ELF-1 (cell line): ENCODE results near the gene CABLES1.
A peak's percentile ranks its signal among the peaks of the same experiment; 100 is the strongest.
"Not testable (repeated sequence)": the region's sequence is repeated elsewhere in the genome, so short reads cannot be mapped to it uniquely, and the experiment has no call there.

ENCODE experiments used
- DNase-seq: peaks from one replicate; pipeline ENCODE4 v3.0.0-alpha.2; 2016; ENCODE audit warnings: low read depth, low spot score

The CABLES1 gene

DNA sequence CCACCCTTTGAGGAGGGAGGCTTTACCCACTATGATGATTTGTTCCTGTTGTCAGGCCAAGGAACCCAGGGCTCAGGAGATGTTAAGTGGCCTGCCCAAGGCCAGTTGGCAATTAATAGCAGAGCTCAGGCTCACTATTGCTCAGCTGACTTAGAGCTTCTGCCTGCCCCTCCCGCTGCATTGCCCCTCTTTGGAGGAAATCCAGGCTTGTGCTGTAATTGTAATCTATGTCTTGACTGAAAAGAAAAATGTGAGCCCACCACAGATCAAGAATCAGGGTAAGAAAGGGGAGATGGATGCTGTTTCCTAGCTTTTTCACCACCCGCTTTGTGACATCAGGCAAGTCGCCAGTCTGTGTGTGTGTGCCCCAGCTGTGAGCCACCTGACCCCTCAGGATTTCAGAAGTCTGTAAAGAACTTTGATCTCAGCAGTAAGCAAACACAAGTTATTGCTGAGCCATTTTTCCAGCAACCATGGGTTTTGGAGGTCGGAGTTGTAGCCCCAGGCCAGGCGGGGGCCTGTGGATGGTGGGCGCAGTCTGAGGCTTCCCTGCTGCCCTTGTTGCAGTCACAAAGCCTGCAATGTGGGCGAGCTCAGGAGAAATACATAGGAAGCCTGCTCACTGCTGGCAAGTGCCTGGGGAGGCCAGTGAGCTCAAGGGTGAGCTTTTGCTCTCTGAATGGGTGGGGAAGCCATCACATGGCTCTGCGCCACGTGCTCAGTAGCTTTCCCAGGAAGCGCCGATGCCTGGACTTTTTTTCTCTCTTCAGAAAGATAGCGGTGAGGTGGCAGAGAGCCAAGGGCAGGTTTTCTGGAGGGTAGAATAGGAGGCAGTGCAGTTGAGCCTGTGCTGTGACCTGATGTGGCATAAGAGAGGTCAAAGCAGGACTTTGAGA lies 6.1 kb downstream of the CABLES1 start:
- peak; percentile 36 for DNase-seq

DNA sequence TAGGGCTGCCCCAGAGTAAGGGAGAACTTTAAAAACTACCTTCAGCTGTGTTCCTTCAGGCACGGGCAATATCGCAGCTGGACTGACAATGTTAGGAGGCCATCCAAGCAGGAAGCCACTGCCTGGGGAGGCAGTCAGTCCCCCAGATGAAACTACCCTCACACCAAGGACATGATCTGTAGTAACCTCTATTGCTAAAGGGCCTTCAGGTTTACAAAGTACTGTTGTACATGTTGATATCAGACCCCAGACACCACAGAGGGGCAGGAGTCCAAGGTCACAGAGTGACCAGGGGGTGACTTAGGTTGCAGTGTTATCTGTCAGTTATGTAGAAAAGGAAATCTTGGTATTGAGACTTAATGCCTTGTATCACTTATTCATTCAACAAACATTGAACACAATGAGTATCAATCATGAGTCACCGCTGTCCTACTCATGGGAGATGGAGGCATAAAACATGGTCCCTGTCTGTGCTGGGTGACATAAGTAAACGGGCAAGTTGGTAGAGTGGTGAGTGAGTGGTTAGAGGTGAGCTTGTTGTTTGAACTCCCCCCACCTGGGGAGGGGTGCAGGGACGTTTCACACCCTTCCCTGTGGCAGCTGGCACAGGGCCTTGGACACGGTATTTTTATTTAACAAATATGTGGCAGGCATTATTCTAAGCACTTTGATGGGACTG lies 7.1 kb downstream of the CABLES1 start:
- no peak for DNase-seq

DNA sequence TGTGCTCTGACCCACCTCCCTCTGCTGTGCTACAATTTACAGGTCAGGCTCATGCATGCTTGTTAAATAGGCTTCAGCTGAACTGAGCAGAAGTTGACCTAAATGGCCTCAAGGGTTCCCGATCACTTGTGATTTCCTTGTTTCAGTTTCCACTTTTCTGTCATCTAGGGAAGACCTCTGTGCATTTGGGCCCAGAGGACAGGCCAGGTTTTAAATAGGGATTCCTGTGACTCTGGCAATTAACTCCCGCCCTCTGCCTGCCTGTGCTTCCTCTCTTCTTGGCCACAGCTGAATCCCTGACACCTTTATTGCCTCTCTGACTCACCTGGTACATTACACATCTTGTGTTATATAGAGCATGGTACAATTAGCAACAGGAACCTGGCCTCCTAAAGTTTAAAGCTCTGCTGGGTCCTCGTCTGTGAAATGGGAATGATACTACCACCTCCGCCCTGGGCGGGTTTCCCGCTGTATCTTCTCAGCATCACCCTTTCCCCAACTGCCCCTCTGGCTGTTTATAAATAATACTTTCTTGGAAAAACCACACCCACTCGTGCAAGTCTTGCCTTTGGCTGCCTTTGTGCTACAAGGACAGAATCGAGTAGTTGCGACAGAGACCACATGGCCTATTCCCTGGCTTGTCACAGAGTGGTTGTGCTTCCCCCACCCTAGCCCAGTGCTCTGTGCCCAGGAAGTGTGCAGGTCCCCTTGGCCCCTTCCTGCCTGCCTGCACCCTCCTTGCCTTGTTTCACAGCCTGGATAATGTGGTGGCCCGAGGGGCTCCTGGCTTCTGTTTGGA lies 7.9 kb downstream of the CABLES1 start:
- peak; percentile 84 for DNase-seq

DNA sequence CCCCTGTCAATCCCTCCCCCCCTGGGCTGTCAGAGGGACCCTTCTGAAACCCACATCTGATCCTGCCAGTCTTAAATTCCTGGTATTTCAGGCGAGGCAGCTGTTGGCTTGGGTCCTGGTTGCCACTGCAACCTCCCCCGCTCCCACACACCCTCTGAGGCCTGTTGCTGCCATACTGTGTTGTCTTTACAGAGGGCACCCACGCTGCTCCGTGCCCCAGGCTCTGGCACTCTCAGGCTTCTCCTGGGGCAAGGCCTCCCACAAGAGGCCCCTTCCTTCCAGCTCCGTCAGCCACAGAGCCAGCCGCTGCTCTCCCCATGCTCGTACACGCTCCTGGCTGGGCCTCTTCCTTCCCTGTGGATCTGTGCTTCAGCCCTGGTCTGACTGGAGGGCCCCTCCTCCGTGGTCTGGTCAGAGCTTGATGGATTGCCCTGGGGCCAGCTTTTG lies 8.6 kb downstream of the CABLES1 start:
- DNase-seq: peak; percentile 81

DNA sequence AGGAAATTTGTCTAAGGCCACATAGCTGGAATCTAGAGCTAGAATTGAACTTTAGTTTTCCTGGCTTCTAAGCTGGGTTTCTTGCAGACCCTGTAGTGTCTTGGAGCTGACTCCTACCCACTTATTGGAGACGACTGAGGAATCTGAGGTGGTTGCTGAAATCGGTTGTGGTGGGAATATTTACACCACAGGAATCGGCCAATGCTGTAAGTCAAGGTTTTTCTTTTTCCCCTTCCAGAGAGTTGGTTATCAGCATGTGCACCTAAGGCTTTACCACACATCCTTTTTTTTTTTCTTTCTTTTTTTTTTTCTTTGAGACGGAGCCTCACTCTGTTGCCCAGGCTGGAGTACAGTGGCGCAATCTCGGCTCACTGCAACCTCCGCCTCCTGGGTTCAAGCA lies 9.4 kb downstream of the CABLES1 start:
- DNase-seq: no peak

DNA sequence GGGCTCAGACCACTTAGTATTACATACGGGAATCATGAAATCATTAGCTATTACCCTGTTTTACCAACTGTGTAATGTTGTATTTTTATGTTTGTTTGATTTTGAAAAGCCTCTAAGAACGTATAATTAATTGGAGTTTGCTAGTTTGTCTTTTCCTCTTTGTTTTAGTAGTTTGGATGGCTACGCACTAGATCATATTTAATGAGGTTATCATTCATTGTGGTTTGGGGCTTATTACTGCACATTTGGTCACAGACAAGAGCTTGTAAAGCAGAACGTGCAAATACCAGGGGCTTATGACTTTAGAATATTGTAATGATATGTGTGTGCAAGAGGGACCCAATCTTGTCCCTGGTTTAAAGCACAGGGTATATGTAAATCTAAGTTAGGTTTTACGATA lies 10.3 kb downstream of the CABLES1 start:
- no peak for DNase-seq

DNA sequence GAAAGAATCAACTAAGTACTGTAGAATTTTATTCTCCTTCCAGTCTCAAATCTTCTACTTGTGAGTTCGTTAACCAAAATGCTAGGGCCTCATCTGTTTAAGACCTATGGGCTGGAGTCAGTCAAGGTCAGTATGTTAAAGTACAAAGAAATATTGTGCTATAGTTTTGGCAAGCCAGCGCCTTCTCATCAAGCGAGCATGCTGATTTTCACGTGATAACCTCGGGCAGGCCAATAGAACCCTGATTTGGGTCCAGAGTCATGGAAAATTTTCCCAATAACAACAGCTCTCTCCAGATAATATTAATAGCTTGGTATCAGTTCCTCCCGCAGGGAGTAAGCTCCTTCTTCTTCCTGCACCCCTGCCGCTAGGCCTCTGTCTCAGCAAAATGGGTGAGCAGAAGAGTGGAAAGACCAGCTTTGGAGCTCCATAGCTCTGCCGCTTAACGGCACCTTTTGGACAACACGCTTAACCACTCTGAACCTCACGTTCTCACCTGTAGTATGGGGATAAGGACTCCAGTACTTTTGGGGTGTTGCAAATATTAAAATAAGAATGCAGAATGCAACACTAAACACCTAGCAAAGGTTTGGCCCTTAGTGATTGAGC lies 11.7 kb downstream of the CABLES1 start:
- DNase-seq: no peak

DNA sequence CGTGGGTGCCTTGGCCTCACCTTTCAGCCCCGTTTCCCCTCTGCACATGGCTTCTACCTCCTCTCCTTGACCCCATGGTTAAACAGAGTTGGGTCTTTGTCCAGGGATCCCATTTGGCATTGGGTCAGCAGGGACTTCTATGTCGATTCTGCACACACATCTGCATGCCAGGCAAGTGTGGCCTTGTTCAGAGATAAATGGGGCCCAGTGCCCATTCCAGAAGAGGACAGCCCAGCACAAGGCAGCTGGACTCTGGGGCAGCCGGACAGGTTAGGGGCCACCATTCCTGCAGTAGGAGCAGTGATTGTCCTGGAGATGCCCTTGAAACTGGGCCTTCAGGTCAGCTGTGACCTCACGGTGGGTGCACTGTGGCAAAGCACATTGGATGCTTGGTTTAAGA lies 13.1 kb downstream of the CABLES1 start:
- no peak for DNase-seq

DNA sequence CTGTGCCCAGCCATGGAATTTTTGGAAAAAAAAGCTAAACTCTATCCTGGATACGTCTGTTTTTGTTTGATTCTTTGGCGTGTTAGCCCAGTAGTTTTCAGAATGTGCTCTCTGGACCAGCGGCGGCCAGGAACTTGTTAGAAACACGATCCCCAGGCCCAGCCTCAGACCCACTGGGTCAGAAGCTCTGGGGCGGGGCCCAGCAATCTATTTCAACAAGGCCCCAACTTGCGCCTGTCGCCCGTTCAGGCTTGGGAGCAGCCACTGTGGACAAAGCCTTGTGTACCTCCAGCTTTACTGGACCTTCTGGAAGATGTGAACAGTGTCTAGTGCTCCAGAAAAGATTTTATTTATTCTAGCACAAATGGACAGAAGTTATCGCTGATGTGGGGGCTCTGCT lies 14.3 kb downstream of the CABLES1 start:
- DNase-seq: no peak

DNA sequence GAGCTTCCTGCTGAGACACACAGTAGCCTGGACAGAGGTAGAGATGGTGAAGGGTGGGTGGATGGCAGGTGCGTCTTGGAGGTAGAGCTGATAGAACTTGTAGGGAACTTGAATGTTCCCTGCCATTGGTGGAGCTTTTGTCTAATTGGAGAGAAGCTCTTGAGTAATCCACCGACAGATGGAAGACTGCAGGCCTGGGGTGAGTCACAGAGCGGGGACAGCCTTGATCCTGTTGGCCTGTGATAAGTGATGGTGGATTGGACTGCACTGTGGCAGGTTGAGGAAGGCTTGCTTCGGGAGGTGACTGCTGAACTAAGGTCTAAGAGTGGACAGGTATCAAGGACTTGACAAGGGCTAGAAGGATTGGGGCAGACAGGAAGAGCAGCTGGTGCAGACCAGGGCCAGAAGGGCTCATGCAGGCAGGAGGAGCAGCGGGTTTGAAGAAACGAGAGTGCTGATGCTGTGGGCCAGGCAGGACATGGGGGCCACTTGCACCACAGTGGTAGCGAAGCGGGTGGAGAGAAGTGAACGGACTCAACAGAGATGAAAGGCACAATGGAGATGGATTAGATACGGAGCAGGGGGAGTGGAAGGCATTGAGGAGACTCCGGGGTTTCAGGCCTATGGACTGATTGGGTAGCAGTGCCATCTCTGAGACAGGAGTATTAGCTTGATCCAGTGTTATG lies 16.3 kb downstream of the CABLES1 start:
- DNase-seq: no peak

DNA sequence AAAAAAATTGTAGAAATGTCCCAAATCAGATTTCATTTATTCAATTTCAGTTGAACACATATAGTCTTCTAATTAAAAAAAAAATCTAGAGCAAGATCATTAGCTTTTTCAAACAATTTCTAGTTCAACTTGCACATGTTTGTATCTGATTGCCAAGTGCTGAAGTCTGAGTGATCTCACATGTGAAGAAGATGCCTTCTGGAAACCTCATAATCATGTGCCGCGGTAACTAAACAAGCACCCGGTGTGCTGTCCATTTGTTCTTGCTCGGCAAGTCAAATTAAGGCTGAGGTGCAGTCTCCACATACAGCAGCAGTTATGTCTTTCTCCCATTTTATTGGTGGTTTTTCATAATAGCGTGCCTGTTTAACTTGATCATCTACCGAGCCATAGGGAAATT lies 18.7 kb downstream of the CABLES1 start:
- no peak for DNase-seq

DNA sequence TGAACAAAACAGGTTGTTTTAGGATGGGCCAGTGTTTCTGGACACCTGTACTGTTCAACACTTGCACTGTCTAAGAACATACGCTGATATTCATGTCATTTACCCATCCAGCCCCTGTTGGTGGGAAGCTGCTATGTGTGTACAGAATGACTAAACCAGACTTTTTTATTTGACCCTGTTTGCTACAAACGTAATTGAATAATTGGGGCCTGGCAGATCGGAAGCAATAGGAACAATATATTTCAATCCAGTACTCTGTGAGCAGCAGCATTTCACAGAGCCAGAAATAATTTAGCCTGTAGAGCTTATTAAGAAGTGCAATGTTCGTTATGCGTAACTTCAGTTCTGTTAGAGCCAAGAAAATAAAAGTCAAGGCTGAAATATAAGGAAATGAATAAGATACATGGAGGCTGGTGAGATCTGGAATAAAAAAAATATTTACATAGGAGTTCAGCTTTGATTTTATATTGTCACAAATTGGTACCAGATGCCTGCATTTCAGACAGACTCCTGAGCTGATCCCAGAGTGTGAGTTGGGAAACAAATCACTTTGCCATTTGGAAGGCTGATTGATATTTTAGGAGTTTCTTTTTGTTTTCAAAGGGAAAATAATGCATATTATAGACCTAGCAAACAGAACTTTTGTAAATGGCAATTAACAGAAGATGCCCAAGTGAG lies 19.7 kb downstream of the CABLES1 start:
- no peak for DNase-seq

DNA sequence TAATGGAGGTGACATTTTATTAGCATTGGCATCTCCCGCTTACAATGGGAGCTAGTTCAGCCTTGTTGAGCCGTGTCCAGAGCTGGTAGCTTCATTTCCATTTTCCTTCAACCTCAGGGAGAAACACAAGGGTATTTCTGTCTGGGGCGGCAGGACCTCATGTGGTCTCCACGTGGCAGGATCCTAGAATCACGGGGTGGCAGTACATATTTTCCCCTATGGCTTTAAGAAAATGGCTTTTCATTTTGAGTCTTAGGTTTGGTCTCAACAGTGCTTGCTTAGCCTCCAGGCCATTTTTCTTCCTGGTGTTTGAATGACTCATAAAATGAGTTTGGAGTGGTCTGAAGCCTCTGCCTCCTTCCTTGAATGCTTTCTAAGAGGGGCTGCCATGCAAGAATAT lies 20.3 kb downstream of the CABLES1 start:
- no peak for DNase-seq

DNA sequence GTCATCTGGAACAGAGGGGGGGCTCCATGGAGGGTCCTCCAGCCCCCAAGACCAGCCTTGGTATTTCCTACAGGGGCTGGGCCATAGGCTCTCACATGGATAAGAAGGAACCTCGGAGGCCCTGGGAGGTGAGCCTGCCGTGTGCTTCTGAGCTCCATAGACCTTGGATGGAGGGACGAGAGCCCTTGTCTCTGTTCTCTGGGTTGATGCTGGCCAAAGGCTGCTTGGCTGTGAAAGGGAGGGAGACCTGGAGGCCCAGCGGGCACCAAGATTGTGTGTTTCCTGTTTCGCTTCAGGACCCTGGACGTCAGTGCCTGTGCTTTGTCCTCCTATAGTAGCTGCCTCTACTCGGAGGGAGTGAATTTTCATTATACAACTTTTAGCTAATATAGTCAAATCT lies 20.8 kb downstream of the CABLES1 start:
- DNase-seq: no peak

DNA sequence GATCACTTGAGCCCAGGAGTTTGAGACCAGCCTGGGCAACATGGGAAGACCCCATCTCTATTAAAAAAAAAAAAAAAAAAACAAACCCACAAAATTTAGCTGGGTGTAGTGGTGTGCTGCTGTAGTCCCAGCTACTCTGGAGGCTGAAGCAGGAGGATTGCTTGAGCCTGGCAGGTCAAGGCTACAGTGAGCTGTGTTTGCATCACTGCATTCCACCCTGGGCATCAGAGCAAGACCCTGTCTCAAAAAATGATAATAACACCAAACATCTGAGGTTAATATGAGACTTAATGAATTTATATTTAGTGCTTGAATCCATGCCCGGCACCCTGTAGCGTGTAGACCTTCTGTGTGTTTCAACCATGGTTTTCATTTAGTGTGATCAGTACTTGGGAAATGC lies 22.8 kb downstream of the CABLES1 start:
- DNase-seq: no peak

DNA sequence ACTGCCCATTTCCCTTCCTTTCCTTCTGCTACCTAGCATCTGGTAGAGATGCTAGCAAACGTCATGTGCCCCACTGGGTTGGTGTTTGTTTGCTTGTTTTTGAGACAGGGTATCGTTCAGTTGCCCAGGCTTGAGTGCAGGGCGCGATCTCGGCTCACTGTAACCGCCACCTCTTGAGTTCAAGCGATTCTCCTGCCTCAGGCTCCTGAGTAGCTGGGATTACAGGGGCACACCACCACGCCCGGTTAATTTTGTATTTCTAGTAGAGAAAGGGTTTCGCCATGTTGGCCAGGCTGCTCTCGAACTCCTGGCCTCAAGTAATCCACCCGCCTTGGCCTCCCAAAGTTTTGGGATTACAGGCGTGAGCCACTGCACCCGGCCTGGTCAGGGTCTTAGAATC lies 23.6 kb downstream of the CABLES1 start:
- DNase-seq: not testable (repeated sequence)

DNA sequence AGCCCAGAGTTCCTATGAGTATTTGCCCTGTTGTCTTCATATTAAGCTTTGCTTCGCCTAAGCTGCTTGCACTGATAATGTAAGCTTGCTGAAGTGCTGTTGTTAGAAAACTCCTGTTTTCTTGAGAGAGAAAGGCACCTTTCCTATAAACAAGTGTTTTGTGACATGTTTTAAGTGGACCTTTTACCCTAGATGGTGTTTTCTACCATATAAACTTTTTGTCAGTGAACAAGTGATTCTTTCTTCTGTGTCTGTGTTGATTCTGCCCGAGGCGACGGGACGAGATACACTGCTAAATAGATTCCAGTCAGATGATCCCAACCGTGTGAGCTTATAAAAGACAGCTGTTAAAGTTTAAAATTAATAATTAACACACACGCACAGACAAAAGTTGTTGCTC lies 24.1 kb downstream of the CABLES1 start:
- DNase-seq: no peak

DNA sequence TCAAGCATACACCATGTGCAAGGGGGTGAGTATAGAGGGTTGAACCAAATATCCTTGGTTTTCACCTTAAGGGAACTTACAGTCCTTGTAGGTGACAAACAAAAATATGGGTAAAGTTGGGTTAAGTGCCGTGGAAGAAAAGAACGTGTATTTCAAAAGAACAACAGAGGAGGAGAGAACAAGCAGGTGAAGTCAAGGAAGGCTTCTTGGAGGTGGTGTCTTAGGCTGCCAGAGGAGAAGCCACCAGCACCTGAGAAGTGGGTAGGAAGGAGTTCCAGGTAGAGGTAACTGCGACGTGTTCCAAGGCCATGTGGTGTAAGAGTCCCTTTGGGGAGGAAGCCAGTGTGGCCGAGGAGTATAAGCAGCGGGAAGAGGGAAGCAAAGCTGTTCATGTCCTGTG lies 27.2 kb downstream of the CABLES1 start:
- no peak for DNase-seq

DNA sequence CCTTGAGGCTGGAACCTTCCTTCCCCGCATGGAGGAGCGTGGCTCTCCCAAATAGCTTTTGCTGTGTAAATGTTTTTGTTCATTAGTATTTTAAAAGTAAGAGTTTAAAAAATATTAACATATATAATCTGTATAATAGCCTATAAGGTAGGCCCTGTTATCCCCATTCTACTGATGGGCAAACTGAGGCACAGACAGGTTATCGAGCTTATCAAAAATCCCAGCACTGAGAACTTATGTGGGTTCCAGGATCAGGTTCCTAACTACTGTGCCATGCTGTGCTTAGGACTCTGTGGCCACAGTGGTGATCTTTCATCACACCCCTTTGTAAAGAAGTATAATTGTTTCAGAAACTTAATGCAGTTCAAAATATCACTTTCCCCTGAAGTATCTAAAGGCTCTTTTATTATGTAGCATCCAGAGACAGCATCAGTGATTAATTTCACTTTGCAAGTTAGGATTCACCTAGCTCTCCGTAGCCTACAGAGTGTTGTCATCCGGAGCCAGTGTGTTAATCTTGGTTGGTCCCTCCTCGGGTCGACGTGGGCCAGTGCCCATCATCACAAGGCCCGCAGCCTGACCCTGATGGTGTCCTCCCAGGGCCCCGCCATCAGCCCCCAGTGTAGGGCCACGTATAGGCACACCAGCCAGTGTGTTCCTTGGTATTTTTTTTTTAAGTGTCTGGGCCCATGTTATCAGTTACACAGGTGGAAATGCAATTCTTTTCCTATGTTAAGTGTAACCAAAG lies 28.7 kb downstream of the CABLES1 start:
- DNase-seq: no peak
